H7 (cell line): ENCODE measurements around the gene PLEKHD1. TPM values are rescaled to one million over a fixed set of nuclear protein-coding genes. Genes with fewer than 3 reads are reported as not detected.

ENCODE experiments used
- total RNA-seq: library from RNA; depleted of rRNA; stranded (reverse); fragments of >200 nt; shearing (Covaris generic); gene quantifications from 2 replicates; pipeline ENCODE4 v1.2.3, GENCODE V29; 2014; rRNA removed

Gene PLEKHD1
- total RNA-seq, 1 experiment from 2014 or later = 0.10 TPM

Other genes with a start within 250 kb of the PLEKHD1 start
- 1.2 and 2.0 TPM in 2 replicates for gene GALNT16, start 224.6 kb upstream of the PLEKHD1 start, total RNA-seq
- 207 and 394 TPM in 2 replicates for gene ERH, start 86.4 kb upstream of the PLEKHD1 start, total RNA-seq
- 53.1 and 55.5 TPM in 2 replicates for gene SLC39A9, start 86.0 kb upstream of the PLEKHD1 start, total RNA-seq
- 0.04 and 0.17 TPM in 2 replicates for gene CCDC177, start 90.1 kb downstream of the PLEKHD1 start, total RNA-seq
- gene SUSD6, start 126.9 kb downstream of the PLEKHD1 start, total RNA-seq = 0.70 and 1.1 TPM in 2 replicates